ENCODE results near the gene EML2. TPM values are rescaled to one million over a fixed set of nuclear protein-coding genes. Genes with fewer than 3 reads are reported as not detected.

The EML2 gene
- polyA plus RNA-seq, 4 donors = 16.1 to 24.6 (median 21.6) TPM

GRCh38 chr19:45560038-45560437, 79.2 kb downstream of the EML2 start:
- DNase-seq (ENCODE audit: low read depth in 4 of 4, low spot score in 3 of 4) = no peak

Other genes with a start within 250 kb of the EML2 start
- gene PPP1R13L, start 234.3 kb downstream of the EML2 start, polyA plus RNA-seq (ENCODE audit: insufficient read length in 4 of 4) = 10 to 100 TPM in 2 of 4 donors, 1 to 10 TPM in 2; 7.3 to 12.0 (median 9.1) TPM
- gene POLR1G, start 232.8 kb downstream of the EML2 start, polyA plus RNA-seq (ENCODE audit: insufficient read length in 4 of 4) = 1 to 10 TPM; 3.4 to 5.3 (median 3.9) TPM
- gene ERCC1, start 215.5 kb downstream of the EML2 start, polyA plus RNA-seq (ENCODE audit: insufficient read length in 4 of 4) = 10 to 100 TPM; 74.4 to 87.4 (median 79.2) TPM
- 10 to 100 TPM in 3 of 4 donors, 1 to 10 TPM in 1; 2.6 to 85.3 (median 35.4) TPM for gene FOSB, start 171.4 kb downstream of the EML2 start, polyA plus RNA-seq (ENCODE audit: insufficient read length in 4 of 4)
- gene RTN2, start 142.3 kb downstream of the EML2 start, polyA plus RNA-seq (ENCODE audit: insufficient read length in 4 of 4) = 1 to 10 TPM; 7.4 to 9.1 (median 7.7) TPM
- under 1 TPM in 3 of 4 donors, not detected in 1; 0.25 to 0.57 (median 0.25) TPM for gene PPM1N, start 141.0 kb downstream of the EML2 start, polyA plus RNA-seq (ENCODE audit: insufficient read length in 4 of 4)
- gene VASP, start 131.9 kb downstream of the EML2 start, polyA plus RNA-seq (ENCODE audit: insufficient read length in 4 of 4) = 10 to 100 TPM; 52.2 to 55.3 (median 53.5) TPM
- 10 to 100 TPM; 10.8 to 11.8 (median 11.3) TPM for gene OPA3, start 54.6 kb downstream of the EML2 start, polyA plus RNA-seq (ENCODE audit: insufficient read length in 4 of 4)
- 1 to 10 TPM; 4.7 to 7.6 (median 5.7) TPM for gene GPR4, start 37.2 kb downstream of the EML2 start, polyA plus RNA-seq (ENCODE audit: insufficient read length in 4 of 4)
- gene GIPR, start 28.8 kb upstream of the EML2 start, polyA plus RNA-seq (ENCODE audit: insufficient read length in 4 of 4) = under 1 TPM; 0.33 to 0.80 (median 0.58) TPM
- gene SNRPD2, start 52.6 kb upstream of the EML2 start, polyA plus RNA-seq (ENCODE audit: insufficient read length in 4 of 4) = 100 to 1,000 TPM; 282 to 375 (median 322) TPM
- gene QPCTL, start 53.3 kb upstream of the EML2 start, polyA plus RNA-seq (ENCODE audit: insufficient read length in 4 of 4) = 10 to 100 TPM in 1 of 4 donors, 1 to 10 TPM in 3; 6.2 to 12.7 (median 8.4) TPM
- 10 to 100 TPM; 13.3 to 19.0 (median 14.7) TPM for gene FBXO46, start 91.5 kb upstream of the EML2 start, polyA plus RNA-seq (ENCODE audit: insufficient read length in 4 of 4)
- under 1 TPM in 1 of 4 donors, not detected in 3; 0.03 TPM for gene MEIOSIN, start 94.0 kb upstream of the EML2 start, polyA plus RNA-seq (ENCODE audit: insufficient read length in 4 of 4)
- gene SIX5, start 129.9 kb upstream of the EML2 start, polyA plus RNA-seq (ENCODE audit: insufficient read length in 4 of 4) = 10 to 100 TPM; 15.7 to 31.7 (median 21.6) TPM
- gene DMPK, start 143.1 kb upstream of the EML2 start, polyA plus RNA-seq (ENCODE audit: insufficient read length in 4 of 4) = 10 to 100 TPM; 41.9 to 53.6 (median 47.1) TPM
- gene DMWD, start 153.4 kb upstream of the EML2 start, polyA plus RNA-seq (ENCODE audit: insufficient read length in 4 of 4) = 10 to 100 TPM; 28.0 to 40.3 (median 29.1) TPM
- gene RSPH6A, start 175.9 kb upstream of the EML2 start, polyA plus RNA-seq (ENCODE audit: insufficient read length in 4 of 4) = under 1 TPM in 1 of 4 donors, not detected in 3; 0.05 TPM
- 10 to 100 TPM; 49.2 to 67.7 (median 58.9) TPM for gene SYMPK, start 223.8 kb upstream of the EML2 start, polyA plus RNA-seq (ENCODE audit: insufficient read length in 4 of 4)
- under 1 TPM; 0.14 to 0.79 (median 0.43) TPM for gene FOXA3, start 224.9 kb upstream of the EML2 start, polyA plus RNA-seq (ENCODE audit: insufficient read length in 4 of 4)
- gene IRF2BP1, start 246.7 kb upstream of the EML2 start, polyA plus RNA-seq (ENCODE audit: insufficient read length in 4 of 4) = 10 to 100 TPM; 18.1 to 31.1 (median 20.1) TPM

Measured in right renal pelvis (tissue), 4 donors.